Effector CD8-positive, alpha-beta T cell (primary cell): ENCODE data around the gene MAPK7.
"Not testable (repeated sequence)": the region's sequence is repeated elsewhere in the genome, so short reads cannot be mapped to it uniquely, and the experiment has no call there.

Experiments
- DNase-seq: peaks from one replicate; lab custom pipeline; 2025; lab: John Stamatoyannopoulos, UW

MAPK7 gene

DNA sequence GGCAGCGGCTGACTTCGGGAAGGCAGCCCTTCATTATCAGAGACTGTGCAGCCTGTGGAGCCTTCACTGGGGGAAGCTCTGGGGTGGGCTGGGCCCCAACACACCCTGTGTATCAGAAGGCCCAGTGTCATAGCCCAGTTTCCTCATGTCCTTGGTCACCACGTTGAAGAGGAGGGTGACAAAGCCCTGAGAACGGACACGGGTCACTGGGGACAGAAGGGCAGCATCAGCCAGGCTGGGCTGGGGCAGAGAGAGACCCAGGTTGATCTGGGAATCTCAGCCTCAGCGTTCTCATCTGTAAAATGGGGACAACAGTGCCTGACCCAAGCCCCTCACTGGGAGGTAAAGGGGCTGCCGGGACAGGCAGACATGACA, 35.1 kb upstream of the MAPK7 start:
- no peak for DNase-seq

DNA sequence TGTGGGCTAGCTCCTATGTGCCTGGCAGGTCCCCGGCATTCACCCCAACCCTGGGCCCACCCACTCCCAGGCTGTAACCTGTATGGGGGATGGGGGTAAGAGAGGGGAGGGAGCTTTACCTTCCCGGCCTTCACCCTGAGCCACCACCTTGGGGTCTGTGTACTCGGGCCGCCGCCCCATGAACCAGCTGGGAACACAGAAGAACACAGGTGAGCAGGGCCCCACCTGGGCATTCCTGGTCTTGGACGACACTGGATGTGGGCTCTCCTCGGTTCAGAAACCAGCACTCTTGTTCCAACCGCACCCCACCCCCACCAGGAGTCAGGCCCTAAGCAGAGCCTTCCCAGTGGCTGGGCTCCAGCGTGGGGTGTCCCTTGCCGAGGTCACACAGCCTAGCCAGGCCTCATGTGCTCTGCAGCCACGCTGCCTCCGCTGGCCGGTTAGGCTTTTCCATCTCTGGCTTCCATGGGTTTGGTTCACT, 34.6 kb upstream of the MAPK7 start:
- no peak for DNase-seq

DNA sequence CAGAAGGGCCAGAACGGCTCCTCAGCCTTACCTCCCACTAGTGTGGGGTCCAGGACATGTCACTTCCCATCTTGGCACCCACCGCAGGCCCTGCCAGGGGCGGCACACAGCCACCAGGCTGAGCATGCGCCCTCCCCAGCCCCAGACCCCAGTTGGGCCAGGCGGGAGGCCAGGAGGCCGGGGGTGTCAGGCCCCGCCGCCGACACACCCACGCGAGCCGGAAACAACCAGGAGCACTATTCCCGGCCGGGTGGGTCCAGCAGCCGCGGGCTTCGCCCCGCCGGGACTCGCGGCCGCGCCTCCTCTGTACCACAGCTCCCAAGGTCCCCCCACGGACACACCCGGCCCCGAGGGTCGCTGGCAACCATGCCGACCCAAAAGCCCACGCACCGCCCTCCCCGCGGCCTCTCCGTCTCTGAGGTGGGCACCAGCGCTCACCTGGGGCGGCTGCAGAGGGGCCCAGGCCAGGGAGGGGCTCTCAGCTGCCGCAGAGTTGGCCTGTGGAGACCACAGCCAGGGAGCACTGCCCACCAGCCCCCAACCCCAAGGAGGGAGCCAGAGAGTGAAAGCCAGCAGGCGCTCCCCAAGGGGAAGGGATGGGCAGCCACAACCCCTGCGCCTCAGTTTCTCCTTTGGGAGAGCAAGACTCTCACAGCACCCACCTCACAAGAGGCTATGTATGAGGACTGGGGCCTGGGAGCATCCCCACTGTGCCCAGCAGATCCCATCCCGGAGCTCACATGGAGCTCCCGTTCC, 33.8 kb upstream of the MAPK7 start:
- DNase-seq = no peak

DNA sequence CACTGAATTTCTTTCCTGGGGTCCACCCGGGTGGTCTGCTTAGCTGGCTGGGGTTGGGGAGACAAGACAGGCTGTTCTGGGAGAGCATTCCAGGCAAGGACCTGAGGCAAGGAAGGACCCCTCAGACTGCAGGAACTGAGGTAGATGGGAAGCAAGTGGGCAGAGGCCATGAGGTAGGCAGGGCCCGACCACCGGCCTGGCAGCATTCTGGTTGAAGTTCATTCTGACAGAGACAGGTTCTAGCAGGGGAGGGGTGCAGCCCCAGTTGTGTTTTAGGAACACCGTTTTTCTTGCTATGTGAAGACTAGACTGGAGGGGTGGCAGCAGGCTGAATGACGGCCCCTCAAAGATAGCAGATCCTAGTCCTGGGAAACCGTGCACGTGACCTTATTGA, 33.2 kb upstream of the MAPK7 start:
- no peak for DNase-seq

DNA sequence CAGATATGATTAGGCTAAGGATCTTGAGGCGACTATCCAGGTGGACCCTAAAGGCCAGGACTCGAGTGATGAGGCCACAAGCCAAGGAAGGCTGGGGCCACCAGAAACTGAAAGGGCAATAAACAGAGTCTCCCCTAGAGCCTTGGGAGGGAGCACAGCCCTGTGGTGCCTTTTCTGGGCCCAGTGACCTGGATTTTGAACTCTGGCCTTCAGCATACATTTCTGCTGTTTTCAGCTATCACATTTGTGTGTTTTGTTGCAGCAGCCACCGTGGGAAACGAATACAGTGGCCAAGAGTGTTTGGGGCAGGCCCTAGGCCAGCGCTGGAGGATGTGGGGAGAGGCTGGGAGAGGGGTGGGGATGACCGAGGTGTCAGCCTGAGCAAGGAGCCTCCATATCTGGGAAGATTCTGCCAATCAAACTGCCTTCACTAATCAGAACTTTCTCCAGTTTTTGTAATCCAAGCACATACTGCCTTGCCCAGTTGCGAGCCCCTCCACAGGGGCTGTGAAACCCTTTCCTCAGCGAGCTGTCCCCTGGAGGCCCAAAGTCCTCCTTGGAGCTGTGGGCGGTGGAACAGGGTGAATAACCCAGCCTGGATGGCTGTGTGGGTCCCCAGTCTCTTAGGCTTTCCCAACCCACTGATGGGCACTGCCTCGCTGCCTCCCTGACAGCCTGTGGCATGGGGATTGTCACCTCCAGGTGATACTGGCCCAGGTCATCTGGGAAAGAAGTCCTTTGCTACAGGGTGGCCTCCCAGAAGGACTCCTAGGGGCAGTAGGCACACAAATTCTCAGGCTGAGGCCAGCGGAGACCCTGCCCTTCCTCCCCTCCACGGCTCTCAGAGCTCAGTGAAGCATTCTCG, 32.6 kb upstream of the MAPK7 start:
- DNase-seq = no peak

DNA sequence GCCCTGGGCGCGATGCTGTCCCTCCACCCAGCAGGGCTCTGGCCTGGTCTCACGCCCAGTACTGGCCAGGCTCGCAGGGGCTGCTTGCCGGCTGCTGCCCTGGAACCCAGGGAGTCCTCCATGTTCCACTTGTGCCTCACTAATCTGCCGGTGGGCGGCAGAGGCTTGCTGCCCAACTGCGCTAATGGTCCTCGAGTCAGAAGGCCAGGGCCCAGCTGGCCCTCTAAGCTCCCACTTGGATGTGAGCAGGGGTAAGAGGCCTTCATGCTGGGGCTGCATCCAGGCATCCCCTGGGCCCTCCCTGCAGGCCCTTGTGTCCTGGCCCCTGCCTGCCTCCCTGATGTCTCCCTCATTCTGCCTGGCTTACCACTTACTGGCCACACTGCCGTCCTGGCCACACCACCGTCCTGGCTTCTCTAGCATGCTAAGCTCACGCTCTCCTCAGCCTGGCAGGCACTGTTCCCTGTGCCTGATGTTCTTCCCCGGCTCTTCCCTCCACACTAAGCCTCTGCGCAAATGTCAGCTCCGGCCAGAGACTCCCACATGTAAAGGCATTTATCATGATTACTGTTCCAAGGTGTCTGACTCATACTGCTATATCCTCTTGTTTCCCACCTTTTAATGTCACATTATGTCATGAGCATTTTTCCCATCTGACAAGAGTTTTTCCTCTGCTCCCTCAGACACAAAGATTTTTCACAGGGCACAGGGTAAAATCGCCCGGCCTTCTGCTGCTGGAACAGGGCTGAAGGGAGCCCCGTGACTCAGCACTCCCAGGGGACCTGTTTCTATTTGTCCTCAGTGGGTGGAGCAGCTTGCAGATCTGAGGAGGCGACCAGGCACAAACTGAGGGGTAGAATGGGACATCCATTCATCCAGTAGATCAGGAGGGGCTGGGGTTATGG, 31.7 kb upstream of the MAPK7 start:
- no peak for DNase-seq

DNA sequence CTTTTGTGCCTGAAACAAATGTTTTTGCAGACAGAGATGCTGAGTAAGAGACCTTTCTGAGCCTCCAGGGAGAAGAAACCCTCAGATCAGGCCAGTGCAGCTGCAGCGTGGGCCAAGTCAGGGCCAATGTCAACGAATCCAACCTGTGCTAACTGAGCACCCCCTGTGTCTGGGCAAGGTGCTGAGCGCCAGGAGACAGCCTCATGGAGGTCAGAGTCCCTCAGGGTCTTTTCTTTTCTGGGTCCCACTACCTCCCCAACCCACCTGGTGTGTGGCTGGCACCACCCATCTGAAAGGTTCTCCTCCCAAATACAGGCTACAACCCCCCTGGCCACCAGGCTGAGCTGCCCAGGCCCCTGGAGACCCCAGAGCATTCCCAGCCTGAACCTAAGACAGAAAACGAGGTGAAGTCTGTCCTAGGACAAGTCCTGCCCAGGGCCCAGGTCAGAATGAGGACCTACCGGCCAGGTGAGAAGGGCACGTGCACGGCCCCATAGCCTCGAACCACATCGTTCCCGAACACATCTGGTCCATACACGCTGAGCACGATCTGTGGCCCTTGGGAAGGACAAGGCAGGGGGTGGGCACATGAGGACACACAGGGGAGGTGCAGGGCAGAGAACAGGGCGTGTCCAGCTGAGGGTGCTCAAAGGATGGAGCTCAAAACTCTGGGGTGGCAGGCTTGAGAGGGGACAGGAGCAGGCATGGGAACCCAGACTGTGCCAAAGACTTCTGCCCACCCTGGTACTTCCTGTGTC, 30.8 kb upstream of the MAPK7 start:
- DNase-seq = no peak

DNA sequence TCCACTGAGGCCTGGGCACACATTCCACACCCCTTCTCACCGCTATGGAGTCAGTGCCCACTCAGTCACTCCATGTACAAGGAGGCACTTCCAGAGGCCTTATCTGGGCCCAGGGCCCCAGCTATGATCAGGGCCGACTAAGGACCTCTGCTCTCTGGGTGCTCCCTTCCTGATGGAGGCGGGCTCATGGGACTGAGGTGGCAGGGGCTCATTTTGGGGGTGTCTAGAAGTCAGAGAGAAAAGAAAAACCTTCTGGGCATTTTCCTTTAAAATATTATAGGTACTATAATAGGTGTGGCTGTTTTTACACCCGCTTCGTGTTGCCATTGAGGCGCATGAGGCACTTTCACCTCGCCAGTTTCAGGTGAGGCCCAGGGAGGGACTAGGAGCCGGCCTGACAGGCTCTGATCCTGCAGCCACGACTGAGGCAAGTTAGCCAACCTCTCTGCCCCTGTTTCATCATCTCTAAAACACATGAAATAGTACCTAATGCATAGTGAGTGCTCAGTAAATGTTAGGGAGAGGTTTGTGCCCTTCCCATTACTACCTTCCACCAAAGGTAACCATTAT, 30.1 kb upstream of the MAPK7 start:
- no peak for DNase-seq

DNA sequence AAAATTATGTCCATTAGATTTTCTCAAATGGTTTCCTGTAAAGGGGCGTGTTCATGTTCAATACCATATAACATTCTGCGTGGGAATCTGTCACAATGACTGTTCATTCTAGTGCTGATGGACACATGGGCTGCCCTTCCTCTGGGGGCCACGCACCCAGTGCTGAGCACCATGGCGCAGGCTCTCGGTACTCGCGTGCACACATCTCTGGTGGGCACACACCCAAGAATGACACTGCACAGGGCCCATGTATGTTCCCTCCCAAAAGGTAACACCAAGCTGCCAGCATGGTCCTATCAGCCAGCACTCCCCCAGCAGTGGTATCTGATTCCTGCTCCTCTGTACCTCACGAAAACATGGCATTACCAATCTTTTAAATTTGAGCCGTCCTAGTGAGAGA, 29.5 kb upstream of the MAPK7 start:
- DNase-seq = no peak

DNA sequence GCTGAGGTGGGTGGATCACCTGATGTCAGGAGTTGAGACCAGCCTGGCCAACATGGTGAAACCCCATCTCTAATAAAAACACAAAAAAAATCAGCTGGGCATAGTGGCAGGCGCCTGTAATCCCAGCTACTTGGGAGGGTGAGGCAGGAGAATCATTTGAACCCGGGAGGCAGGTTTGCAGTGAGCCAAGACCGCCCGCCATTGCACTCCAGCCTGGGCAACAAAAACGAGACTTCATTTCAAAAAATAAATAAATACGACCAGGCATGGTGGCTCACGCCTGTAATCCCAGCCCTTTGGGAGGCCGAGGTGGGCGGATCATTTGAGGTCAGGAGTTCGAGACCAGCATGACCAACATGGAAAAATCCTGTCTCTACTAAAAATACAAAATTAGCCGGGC, 24.9 kb upstream of the MAPK7 start:
- not testable (repeated sequence) for DNase-seq

DNA sequence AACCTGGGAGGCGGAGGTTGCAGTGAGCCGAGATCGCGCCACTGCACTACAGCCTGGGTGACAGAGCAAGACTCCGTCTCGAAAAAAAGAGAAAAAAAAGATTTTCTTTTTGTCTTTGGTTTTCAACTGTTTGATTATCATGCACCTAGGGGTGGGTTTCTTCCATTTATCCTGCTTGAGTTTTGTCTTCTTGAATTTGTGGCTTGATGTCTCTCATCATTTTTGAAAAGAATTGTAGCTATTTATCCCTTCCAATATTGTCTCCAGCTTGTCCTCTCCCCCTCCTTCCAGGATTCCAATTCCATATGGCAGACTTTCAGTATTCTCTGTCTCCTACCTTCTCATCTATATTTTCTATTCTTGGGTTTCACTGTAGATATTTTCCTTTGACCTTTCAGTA, 23.6 kb upstream of the MAPK7 start:
- DNase-seq = no peak

DNA sequence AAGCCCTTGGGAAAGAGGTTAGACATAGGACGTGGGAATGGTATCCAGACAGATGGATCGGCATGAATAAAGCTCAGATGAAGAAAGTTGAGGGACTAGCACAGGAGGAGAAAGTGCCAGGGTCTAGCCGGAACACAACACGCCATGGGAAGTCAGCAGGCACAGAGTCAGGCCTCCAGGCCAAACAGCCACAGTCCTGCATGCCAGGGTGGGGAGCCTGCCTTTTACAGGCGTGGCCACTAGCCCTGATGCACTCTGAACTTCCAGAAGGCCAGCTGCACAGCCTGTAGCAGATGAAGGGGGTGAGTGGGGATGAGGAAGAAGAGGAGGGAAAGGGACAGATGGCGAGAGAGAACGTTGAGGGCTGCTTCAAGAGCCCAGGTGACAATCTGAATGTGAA, 20.9 kb upstream of the MAPK7 start:
- DNase-seq = no peak

DNA sequence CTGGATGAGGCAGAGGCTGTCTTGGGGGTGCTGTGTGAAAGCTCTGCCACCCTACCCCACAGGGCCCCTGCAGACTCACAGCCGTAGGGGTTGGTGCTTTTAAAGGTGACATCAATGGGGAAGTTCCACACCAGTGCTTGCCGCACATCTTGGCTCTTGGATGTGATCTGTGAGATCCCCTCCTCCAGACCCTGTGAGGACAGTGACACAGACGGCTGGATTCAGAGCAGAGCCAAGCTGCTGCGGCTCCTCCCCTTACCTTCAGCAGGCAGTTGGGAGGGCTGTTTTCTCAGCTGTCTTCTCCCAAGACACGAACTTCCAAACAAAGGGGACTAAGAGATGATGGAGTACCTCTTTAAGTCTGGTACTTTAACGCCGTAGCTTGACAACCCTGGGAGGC, 20.5 kb upstream of the MAPK7 start:
- DNase-seq = no peak

DNA sequence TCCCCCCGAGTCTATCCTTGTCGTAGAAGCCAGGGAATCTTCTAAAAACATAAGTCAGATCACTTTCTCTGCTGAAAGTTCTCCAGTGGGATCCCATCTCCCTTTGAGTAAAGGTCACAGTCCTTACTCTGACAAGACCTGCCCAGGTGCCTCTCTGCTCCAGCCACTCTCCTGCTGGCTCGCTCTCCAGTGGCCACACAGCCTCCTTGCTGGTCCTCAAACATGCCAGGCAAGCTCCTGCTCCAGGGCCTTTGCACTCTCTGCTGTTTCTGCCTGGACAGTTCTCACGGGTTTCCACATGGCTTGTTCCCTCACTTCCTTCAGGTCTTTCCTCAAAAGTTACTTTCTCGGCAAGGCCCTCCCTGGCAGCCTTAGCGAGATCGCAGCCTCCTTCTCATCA, 19.1 kb upstream of the MAPK7 start:
- DNase-seq = no peak

DNA sequence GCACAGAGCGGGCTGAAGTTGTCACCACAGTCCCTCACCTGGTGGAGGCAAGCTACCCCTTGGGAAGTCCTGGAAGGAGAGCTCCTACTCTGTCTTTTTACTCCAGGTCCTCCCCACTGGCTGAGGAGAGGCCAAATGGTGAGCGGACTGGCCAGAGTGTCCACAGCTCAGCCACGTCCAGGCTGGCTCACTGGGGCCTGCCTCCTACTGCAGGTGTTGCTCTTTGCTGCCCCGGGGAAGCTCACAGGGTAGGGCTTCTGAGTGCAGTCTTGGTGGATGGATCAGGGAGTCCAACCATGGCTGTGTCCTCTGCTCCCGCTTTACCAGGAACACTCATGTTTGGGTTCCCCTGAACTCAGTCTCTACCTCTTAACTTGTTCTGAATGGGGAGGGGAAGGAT, 18.4 kb upstream of the MAPK7 start:
- no peak for DNase-seq

DNA sequence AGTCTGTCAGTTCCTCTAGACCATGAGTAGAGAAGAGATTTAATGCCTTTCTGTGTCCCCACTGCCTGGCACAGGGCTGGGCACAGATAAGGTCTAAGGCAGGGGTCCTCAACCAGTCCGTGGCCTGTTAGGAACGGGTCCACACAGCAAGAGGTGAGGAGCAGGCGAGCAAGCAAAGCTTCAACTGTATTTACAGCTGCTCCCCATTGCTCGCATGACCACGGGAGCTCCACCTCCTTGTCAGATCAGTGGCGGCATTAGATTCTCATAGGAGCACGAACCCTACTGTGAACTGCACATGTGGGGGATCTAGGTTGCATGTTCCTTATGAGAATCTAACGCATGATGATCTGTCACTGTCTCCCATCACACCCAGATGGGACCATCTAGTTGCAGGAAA, 17.5 kb upstream of the MAPK7 start:
- no peak for DNase-seq

DNA sequence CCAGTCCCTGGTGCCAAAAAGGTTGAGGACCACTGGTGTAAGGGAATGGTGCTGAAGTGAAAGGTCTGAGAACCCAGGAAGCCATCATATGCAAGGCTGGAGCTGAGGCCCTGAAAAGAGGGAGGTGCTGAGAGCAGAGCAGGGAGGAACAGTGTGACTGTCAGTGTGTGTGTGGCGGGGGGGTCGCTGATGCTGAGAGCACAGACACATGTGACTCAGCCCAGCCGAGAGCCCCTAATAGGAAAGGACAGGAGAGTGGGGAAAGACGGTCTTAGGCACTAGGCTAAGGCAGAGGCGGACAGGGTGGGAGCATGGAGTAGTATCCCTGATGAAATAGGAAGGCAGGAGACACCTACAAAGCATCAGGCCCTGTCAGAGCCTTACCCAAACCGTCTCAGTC, 17.0 kb upstream of the MAPK7 start:
- no peak for DNase-seq

DNA sequence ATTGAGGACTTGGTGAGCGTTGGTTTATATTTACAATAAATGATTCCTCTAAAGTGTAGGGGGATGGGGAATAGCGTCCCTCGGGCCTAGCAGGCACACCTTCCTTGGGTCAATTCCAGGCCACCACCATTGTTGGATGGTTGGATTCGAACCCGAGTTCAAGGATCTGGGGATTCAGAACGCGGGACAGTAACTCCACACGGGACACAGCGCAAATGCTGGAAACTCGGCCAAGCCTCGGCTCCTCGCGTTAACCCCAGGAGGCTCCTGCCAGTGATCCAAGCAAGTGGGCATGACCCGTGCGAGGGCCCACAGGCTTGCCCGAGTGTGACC, 16.4 kb upstream of the MAPK7 start:
- no peak for DNase-seq

DNA sequence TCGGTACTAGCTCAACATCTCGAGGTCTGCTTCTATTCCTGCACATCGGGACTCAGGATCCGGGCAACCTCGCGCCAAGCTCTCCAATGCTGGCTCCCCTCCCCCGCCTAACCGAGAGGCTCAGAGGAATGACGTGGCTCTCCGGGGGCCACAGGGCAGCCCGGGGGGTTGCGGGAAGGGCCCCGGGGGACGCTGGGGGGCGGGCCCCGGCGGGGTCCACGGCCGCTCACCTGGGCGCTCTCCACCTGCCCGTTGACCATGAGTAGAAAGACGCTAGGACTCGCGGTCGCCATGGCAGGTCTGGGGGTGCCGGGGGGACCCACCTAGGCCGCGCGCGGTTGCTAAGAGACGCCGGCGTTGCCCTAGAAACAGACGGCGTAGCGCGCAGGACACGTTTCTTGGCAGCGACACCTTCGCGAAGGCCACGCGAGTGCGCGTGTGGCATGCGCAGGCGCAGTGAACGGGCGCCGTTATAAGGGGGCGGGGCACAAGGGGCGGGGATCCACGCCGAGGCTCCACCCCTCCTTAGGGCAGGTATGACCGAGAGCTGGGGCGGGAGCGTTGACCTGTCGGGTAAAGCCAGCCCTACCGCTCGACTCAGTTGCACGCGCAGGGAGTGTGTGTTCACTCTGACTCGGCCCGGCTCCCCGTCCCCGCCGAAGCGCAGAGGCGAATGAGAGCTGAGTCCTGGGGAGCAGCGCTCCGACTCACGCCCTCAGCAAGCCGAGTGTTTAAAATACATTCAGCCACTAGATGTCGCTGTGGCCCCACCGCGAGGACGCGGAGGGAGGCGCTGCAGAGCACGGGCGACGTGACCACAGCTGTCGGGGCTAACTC, 15.8 kb upstream of the MAPK7 start, which contains the start of gene B9D1:
TSS of gene B9D1 (minus strand) at position 447 of the 837 bp plus-strand sequence. CDS start at position 293, 154 bp downstream.
- DNase-seq = peak; percentile 95

DNA sequence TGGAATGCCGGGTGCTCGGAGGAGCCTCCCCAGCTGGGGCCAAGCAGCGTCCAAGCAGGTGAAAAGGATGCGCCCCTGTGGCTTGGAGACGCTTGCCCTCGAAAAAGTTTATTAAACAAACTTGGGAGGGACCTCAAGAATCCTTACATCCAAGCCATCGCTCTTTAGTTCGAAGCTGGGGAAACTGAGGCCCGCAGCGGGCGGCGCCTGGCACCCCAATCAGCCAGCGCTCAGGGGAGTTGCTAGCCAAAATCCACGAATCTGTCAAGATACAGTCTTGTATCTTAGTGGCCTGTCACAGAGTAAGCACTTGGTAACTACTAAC, 15.2 kb upstream of the MAPK7 start:
- DNase-seq = no peak
